GM18909 (cell line): Measurements from ENCODE around the gene CCDC63.

ENCODE experiments used
- ATAC-seq: cut with Tn5 transposase; IDR thresholded peaks from one replicate; pipeline ENCODE4 v1.9.1; 2021; ENCODE audit warnings: mild to moderate bottlenecking; ENCODE audit not compliant: unreplicated experiment, poor library complexity

The CCDC63 gene

GRCh38 chr12:110919720-110920119 lies 72.9 kb downstream of the CCDC63 start:
- ATAC-seq: no peak

DNA sequence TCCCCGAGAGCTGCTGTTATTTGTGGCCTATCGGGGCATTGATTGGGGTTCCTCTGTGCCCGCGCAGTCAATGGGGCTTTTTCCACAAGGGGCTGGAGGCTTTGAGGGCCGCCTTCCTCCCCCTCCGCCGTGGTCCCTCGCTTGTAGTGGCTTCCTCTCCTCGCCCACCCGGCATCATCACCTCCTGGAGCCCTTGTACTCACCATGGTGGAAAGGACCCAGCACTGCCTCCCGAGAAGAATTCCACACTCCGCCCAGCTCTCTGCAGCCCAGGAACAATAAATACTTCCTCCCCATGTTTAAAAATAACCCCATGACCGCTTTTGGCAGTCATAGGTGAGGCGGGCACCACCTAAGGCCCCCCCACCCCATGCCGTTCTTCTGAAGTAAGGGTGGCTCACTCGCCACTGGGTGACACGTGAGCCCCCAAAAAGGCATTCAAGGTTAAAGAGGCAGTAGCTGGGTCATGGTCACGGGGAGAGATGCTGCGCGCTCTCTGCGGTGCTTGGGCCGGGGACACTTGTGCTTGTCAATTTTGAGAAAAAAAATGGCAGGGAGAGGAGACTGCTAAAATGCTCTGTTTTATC lies 73.6 kb downstream of the CCDC63 start, which contains the start of gene MYL2:
MYL2 (minus strand) TSS at position 256 of the 587 bp plus-strand sequence; CDS start at position 206, 50 bp downstream.
- no peak for ATAC-seq

DNA sequence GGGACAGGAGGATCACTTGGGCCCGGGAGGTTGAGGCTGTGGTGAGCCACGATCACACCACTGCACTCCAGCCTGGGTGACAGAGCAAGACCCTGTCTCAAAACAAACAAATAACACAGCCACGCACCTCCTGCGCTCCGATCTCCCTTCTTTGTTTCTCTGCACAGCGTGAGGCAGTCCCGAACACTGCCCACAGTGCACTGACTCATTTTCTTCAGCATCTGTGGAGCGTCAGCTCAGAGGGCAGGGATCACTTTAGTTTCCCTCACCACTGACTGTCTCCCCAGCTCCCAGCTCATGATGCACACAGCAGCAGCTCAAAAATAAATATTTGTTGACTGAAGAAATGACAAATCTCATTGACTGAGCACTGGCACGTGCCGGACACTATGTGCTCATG lies 74.5 kb downstream of the CCDC63 start:
- no peak for ATAC-seq

DNA sequence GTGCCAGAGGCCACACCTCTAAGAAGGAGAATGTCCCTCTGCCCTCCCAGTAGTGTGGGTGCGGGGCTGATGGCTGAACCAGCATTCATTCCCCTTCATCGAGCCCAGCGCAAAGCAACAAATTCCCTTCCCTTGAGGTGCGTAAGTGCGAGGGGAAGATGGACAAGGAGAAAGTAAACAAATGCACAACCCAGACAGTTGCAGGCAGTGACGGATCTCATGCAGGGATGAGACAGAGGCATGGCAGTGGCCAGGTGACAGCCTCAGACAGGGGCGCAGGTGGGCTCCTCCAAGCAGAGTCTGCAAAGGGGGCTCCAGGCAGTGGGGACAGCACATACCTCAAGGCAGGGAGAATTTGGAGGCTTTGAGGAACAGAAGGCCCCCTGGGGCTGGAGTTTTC lies 75.9 kb downstream of the CCDC63 start:
- no peak for ATAC-seq

DNA sequence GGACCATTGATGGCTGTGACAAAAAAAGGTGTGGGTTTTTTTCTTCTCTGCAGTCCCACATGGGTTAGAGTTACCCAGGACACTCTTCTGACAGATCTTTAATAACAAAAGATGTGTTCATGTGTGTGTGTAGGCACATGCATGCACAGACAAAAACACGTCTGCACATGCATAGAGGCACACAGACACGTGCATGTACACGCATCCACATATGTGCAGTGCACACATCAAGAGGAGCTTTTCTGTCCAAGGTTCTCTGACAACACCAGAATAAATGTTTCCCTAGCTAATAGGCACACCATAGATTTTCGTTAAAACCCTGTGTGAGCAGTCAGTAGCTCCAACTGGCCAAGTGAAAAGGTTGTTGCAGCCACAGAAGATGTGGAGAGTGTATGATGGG lies 76.4 kb downstream of the CCDC63 start:
- no peak for ATAC-seq

GRCh38 chr12:110923692-110924334 lies 77.0 kb downstream of the CCDC63 start:
- ATAC-seq: no peak

DNA sequence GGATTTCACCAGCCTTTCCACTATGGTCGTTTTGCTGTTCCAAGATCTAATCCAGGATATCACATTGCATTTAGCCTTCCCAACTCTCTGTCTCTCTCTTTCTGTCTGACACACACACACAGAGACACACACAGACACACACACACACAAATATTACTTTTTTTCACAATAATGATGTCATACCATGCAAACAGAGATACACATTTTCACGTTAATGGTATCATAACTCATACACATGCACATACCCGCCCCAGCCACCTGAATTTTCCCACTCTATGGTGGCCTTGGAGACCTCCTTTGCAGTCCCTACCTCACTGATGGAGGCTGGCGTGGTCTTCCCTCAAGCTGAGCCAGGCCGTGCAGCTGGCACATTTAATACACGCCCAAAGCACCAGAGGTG lies 80.8 kb downstream of the CCDC63 start:
- no peak for ATAC-seq

DNA sequence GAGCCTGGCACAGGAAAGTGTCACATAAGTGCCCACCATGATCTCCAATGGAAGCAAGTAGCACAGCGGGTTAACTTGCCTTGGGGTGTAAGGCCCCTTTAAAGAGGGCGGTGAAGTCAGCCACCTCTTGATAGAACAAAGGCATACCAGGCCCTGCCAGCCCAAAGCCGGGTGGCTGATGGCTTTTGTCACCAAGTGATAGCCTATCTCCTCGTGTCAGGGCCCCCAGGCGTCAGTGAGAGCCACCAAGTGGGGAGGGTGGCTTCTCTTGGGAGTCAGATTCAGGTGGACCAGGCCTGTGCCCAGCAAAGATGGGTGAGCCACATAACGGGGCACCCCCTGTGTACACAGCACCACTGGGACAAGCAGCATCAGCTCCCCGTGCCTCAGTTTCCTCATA lies 81.9 kb downstream of the CCDC63 start:
- ATAC-seq: no peak

DNA sequence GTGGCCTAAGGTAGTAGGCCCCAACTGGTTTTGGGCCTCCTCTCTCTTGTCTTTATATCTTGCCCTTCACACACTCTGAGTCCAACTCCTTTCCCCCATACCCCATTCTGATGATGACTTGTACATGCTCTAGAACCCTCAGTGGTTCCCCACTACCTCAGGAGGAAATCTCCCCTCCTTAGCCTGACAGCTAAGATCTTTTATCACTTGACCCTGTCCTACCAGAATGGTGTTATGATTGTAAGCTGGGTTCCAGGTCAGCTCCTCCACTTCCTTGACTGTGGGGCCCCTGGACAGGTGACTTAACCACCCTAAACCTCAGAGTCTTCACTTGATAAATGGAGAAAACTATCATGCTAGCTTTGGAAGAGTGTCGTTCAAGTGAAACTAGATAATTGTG lies 83.0 kb downstream of the CCDC63 start:
- ATAC-seq: no peak

DNA sequence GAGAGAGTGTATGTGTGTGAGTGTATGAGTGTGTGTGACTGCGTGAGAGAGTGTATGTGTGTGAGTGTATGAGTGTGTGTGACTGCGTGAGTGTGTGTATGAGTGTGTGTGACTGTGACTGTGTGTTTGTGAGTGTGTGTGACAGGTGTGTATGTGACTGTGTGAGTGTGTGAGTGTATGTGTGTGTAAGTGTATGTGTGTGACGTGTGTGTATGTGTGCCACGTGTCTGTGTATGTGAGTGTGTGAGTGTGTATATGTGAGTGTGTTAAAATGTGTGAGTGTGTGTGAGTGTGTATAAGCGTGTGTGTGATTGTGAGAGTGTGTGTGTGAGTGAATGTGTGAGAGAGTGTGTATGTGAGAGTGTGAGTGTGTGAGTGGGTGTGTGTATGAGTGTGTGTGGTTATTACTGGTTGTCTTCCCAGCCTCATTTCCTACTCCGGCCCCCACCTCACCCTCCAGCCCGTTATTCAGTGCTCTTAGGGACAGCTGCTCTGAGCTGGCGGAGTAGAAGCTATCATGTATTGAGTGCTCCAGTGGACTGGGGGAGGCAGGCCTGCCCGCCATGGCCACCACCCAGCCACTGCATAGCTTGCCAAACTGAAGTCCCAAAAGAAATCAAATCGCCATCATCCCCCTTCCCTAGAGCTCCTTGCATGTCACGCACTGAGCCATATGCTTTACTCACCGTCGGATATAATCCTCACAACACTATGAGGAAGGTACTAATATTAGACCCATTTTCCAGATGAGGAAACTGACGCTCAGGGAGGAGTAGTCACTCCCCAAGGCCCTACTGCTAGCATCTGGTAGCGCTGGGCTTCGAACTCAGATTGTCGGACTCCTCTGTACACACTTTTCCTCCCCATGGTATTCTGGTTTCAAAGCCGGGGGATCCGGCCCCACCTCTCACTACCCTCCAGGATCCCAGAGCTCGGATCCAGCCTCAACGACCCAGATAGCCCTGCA lies 83.8 kb downstream of the CCDC63 start:
- ATAC-seq: no peak

- ATAC-seq: no peak
Measured at GRCh38 chr12:110931315-110931728, 84.5 kb downstream of the CCDC63 start.

- no peak for ATAC-seq
Measured at GRCh38 chr12:110932046-110932445, 85.3 kb downstream of the CCDC63 start.

- ATAC-seq: no peak
Measured at GRCh38 chr12:110933326-110933974, 86.7 kb downstream of the CCDC63 start.

DNA sequence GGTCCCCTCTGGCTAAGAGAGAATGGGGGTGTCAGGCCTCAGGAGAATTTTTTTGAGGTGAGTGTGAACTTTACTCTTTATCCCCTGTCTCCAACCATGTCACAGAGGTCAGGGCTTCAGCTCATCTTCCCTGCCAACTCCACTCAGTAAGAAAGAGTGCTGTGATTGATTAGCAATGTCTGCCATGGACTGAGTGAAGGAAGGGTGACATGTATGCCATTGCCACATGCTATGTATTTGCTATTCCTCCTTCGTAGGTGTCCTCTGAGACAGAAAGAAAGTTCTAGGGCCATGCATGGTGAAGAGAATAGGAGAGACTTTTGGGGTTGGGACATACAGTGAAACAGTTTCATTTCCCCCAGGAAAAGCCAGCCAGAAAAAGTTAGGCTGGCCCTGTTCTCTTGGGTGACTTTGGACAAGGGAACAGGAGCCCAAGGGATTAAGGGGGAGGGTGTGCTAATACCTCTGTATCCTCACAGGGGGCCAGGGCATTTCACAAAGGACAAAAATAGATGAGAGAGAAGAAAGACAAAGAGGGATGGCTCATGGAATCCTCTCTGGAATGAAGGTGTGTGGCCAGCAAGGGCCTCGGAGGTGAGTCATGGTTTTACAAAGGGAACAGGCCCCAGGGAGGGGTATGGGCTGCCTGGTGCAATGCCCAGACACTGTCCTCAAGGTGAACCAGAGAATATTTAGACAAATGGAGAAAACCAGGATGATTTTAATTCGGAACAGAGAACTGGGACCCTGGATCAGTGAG lies 87.5 kb downstream of the CCDC63 start:
- ATAC-seq: no peak

DNA sequence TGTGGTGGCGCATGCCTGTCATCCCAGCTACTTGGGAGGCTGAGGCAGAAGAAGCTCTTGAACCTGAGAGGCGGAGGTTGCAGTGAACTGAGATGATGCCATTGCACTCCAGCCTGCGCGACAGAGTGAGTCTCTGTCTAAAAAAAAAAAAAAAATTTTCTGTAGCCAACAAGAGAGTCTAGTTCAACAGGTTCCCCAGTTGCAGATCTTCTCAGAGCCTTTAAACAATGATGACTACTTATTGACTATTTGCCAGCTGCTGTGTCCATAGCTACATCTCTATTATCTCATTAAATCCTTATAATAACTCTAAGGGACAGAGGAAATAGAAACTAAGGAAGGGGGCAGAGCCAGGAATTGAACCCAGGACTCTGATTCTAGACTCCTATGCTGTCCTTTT lies 88.8 kb downstream of the CCDC63 start:
- no peak for ATAC-seq

GRCh38 chr12:110936367-110937103 lies 89.7 kb downstream of the CCDC63 start:
- ATAC-seq: no peak

GRCh38 chr12:110937104-110937641 lies 90.4 kb downstream of the CCDC63 start:
- ATAC-seq: no peak

- no peak for ATAC-seq
Measured at GRCh38 chr12:110940296-110940695, 93.5 kb downstream of the CCDC63 start.

GRCh38 chr12:110940933-110941332 lies 94.1 kb downstream of the CCDC63 start:
- ATAC-seq: no peak
